ENCODE results near the gene TNPO2. TPM values are rescaled to one million over a fixed set of nuclear protein-coding genes. Genes with fewer than 3 reads are reported as not detected.

Gene TNPO2
- total RNA-seq, 1 donor from 2014 or later = 64.5 TPM

DNA sequence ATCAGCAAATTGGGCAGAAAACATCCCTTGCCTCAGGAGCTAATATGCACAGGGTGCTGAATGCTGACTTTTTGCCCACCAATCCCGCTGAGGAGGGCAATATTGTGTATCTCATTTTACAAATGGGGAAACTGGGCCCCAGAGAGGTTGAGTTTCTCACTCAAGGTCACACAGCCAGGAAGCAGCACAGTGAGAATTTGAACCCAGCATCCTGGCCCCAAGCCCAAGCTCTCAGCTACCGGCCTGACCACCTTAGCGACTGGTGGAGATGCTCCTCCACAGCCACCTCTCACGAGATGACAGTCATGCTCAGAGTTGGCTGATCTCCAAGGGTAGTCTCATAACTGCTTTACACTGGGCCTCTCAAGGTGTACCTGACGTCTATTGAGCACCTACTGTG lies 30.8 kb downstream of the TNPO2 start:
- no peak overlapping the region for H3K27ac Mint-ChIP-seq (ENCODE audit: unreplicated experiment)

DNA sequence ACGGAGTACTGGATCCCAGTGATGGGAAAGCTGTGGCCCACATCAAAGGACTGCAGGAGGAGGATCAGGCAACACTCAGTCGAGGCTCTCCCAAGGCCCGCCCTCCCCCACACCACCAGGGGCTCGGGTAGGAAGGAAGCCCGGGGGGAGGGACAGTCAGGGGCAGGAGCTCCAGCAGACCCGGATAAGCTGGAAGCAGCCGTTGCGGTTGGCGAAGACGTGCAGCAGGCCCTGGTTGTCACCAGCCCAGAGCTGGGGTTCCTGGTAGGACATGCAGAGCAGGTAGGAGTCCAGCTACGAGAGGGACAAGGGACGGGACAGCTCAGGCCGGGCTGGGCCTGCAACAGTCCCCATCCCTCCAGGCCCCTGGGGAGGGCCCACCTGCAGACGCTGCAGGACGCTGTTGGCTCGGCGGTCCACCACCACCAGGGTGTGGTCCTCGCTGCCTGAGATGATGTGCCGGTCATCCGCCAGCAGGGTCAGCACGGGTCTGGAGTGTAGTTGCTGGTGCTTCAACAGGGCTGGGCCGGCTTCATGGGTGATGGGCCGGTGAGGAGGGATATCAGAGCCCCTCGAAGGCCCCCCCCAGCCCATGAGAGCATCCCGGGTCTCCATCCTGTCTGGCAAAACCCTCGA lies 34.0 kb downstream of the TNPO2 start:
- H3K36me3 Mint-ChIP-seq (ENCODE audit: low read depth) = no peaks in the 10 kb centered on the region
- peak; percentile 92 for DNase-seq (ENCODE audit: low spot score)
- H3K27ac Mint-ChIP-seq (ENCODE audit: unreplicated experiment) = no peak overlapping the region
- no peaks in the 10 kb centered on the region for H3K4me1 Mint-ChIP-seq (ENCODE audit: low read depth)
- H3K4me3 Mint-ChIP-seq (ENCODE audit: unreplicated experiment) = no peak overlapping the region
- TF ChIP-seq, protein P1, sequence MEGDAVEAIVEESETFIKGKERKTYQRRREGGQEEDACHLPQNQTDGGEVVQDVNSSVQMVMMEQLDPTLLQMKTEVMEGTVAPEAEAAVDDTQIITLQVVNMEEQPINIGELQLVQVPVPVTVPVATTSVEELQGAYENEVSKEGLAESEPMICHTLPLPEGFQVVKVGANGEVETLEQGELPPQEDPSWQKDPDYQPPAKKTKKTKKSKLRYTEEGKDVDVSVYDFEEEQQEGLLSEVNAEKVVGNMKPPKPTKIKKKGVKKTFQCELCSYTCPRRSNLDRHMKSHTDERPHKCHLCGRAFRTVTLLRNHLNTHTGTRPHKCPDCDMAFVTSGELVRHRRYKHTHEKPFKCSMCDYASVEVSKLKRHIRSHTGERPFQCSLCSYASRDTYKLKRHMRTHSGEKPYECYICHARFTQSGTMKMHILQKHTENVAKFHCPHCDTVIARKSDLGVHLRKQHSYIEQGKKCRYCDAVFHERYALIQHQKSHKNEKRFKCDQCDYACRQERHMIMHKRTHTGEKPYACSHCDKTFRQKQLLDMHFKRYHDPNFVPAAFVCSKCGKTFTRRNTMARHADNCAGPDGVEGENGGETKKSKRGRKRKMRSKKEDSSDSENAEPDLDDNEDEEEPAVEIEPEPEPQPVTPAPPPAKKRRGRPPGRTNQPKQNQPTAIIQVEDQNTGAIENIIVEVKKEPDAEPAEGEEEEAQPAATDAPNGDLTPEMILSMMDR (IDR thresholded peaks at IDR 0.05) = no peak
- H3K27me3 Mint-ChIP-seq (ENCODE audit: low read depth) = no peaks in the 10 kb centered on the region
- H3K9me3 Mint-ChIP-seq (ENCODE audit: low read depth) = no peaks in the 10 kb centered on the region

More for the DNA sequence above, 30.8 kb downstream of the TNPO2 start:
- no peaks in the 10 kb centered on the region for H3K9me3 Mint-ChIP-seq (ENCODE audit: low read depth)
- TF ChIP-seq, protein P1 (IDR thresholded peaks at IDR 0.05) = no peak
- H3K4me1 Mint-ChIP-seq (ENCODE audit: low read depth) = peaks cover 7% of the 10 kb centered on the region
- no peaks in the 10 kb centered on the region for H3K27me3 Mint-ChIP-seq (ENCODE audit: low read depth)
- no peak overlapping the region for H3K4me3 Mint-ChIP-seq (ENCODE audit: unreplicated experiment)
- no peak for DNase-seq (ENCODE audit: low spot score)
- no peaks in the 10 kb centered on the region for H3K36me3 Mint-ChIP-seq (ENCODE audit: low read depth)

DNA sequence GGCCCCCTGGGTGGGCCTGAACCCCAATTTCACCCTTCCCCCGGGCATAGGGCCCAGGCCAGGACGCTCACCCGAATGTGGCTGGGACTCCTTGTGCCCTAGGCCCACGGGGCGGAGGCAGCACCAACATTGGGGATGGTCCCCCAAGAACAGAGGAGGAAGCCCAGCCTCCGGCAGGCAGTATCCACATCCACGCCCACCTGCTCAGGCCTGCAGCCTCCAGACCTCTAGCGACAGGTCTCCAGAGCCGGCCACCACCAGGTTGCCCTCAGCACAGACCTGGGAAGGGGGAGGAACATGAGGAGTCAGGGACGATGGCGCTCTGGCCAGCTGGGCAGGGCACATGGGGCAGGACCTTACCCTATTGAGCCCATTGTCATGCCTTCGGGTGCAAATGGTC lies 34.7 kb downstream of the TNPO2 start:
- no peak overlapping the region for H3K27ac Mint-ChIP-seq (ENCODE audit: unreplicated experiment)
- H3K4me3 Mint-ChIP-seq (ENCODE audit: unreplicated experiment) = no peak overlapping the region
- H3K4me1 Mint-ChIP-seq (ENCODE audit: low read depth) = no peaks in the 10 kb centered on the region
- no peaks in the 10 kb centered on the region for H3K9me3 Mint-ChIP-seq (ENCODE audit: low read depth)
- DNase-seq (ENCODE audit: low spot score) = peak; percentile 91
- no peaks in the 10 kb centered on the region for H3K27me3 Mint-ChIP-seq (ENCODE audit: low read depth)
- H3K36me3 Mint-ChIP-seq (ENCODE audit: low read depth) = no peaks in the 10 kb centered on the region
- TF ChIP-seq, protein P1 (IDR thresholded peaks at IDR 0.05) = no peak

DNA sequence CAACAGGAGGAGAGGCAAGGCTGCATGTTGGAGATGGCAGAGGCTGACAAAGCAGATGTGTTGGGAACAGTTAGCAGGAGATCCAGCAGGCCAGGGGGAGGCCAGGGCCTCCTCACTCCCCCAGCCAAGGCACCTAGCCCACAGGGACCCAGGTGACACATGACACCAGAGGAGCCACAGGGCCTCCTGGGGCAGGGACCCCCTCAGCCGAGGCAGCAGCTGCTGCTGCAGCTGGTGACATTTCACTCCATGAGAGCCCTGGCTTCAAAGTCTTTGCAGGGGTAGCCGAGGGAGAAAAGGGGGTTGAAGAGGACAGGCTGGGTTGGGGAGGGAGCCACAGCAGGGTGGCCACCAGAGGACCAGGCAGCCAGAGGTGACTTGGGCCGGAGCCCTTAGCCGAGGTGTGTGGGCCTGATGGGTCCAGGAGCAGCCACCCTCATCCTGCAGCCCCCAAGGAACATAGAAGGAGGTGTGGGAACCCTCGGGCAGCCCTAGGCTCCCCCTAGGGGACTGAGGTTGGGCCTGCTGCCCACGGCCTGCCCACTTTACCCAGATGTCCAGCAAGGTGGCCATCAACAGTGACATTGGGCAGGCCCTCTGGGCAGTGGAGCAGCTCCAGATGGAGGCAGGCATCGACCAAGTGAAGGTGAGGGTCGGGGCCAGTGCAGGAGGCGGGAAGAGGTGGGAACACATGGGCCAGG lies 36.1 kb downstream of the TNPO2 start, which contains the start of gene GNG14:
TSS of gene GNG14 (plus strand) at position 503 of the 701 bp plus-strand sequence. CDS start at position 554, 51 bp downstream.
- H3K4me1 Mint-ChIP-seq (ENCODE audit: low read depth) = no peaks in the 10 kb centered on the region
- no peaks in the 10 kb centered on the region for H3K36me3 Mint-ChIP-seq (ENCODE audit: low read depth)
- H3K9me3 Mint-ChIP-seq (ENCODE audit: low read depth) = no peaks in the 10 kb centered on the region
- no peak within 1 kb of the TSS for H3K27ac Mint-ChIP-seq (ENCODE audit: unreplicated experiment)
- TF ChIP-seq, protein P1 (IDR thresholded peaks at IDR 0.05) = no peak
- H3K4me3 Mint-ChIP-seq (ENCODE audit: unreplicated experiment) = no peak within 1 kb of the TSS
- H3K27me3 Mint-ChIP-seq (ENCODE audit: low read depth) = no peaks in the 10 kb centered on the region
- DNase-seq (ENCODE audit: low spot score) = no peak

DNA sequence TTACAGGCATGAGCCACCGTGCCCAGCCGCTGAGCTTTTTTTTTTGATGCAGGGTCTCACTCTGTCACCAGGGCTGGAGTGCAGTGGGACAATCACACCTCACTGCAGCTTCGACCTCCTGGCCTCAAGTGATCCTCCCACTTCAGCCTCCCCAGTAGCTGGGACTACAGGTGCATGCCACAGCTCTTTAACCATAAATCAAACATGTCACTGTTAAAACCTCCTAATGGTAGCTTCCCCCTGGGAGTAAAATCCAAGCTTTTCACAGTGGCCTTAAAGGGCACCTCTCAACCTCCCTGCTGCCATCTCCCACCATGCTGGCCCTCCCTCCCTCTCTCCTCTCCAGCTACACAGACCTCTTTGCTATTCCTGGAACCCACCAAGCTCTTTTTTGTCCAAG lies 37.9 kb downstream of the TNPO2 start:
- H3K4me3 Mint-ChIP-seq (ENCODE audit: unreplicated experiment) = no peak overlapping the region
- no peak for DNase-seq (ENCODE audit: low spot score)
- H3K4me1 Mint-ChIP-seq (ENCODE audit: low read depth) = peaks cover 5% of the 10 kb centered on the region
- TF ChIP-seq, protein P1 (IDR thresholded peaks at IDR 0.05) = no peak
- no peaks in the 10 kb centered on the region for H3K9me3 Mint-ChIP-seq (ENCODE audit: low read depth)
- H3K36me3 Mint-ChIP-seq (ENCODE audit: low read depth) = no peaks in the 10 kb centered on the region
- H3K27me3 Mint-ChIP-seq (ENCODE audit: low read depth) = no peaks in the 10 kb centered on the region
- no peak overlapping the region for H3K27ac Mint-ChIP-seq (ENCODE audit: unreplicated experiment)

Data from chondrocyte (in vitro differentiated cells).